Measurements from ENCODE around the gene POLR3B. TPM values are rescaled to one million over a fixed set of nuclear protein-coding genes. Genes with fewer than 3 reads are reported as not detected.
A peak's percentile ranks its signal among the peaks of the same experiment; 100 is the strongest.

POLR3B gene
- total RNA-seq, 2 donors from 2014 or later = 9.1 to 9.2 TPM

- H3K9me3 ChIP-seq = no peaks in the 10 kb centered on the region
- peaks cover 0 to 2% of the 10 kb centered on the region in 2 donors for H3K36me3 ChIP-seq (replicated peaks in 1 of 2; ENCODE audit: insufficient read depth in 1 of 2, low read depth in 2 of 2)
- H3K27ac ChIP-seq = no peak overlapping the region
- TF ChIP-seq, protein P1, sequence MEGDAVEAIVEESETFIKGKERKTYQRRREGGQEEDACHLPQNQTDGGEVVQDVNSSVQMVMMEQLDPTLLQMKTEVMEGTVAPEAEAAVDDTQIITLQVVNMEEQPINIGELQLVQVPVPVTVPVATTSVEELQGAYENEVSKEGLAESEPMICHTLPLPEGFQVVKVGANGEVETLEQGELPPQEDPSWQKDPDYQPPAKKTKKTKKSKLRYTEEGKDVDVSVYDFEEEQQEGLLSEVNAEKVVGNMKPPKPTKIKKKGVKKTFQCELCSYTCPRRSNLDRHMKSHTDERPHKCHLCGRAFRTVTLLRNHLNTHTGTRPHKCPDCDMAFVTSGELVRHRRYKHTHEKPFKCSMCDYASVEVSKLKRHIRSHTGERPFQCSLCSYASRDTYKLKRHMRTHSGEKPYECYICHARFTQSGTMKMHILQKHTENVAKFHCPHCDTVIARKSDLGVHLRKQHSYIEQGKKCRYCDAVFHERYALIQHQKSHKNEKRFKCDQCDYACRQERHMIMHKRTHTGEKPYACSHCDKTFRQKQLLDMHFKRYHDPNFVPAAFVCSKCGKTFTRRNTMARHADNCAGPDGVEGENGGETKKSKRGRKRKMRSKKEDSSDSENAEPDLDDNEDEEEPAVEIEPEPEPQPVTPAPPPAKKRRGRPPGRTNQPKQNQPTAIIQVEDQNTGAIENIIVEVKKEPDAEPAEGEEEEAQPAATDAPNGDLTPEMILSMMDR (IDR thresholded peaks at IDR 0.05) = no peak
- no peak for TF ChIP-seq POLR2A (IDR thresholded peaks at IDR 0.05)
- 94 to 97% methylated on average over 2 of the region's 2 CpGs for WGBS, 2 donors
- no peaks in the 10 kb centered on the region for H3K4me1 ChIP-seq
- ATAC-seq (no peak), DNase-seq (no peak)
- intact Hi-C loops (cut with DNase I) = no loop called here
- no peaks in the 10 kb centered on the region for H3K27me3 ChIP-seq
- H3K4me3 ChIP-seq = no peak overlapping the region
Measured at GRCh38 chr12:106492857-106493256, 135.3 kb downstream of the POLR3B start.

GRCh38 chr12:106493531-106493930, 136.0 kb downstream of the POLR3B start:
- intact Hi-C loops (cut with DNase I) = no loop called here
- 41 to 57% methylated on average over 4 of the region's 4 CpGs for WGBS, 2 donors
- H3K9me3 ChIP-seq = no peaks in the 10 kb centered on the region
- peaks cover 0 to 2% of the 10 kb centered on the region in 2 donors for H3K36me3 ChIP-seq (replicated peaks in 1 of 2; ENCODE audit: insufficient read depth in 1 of 2, low read depth in 2 of 2)
- no peak overlapping the region for H3K27ac ChIP-seq
- H3K4me1 ChIP-seq = no peaks in the 10 kb centered on the region
- TF ChIP-seq POLR2A (IDR thresholded peaks at IDR 0.05) = no peak
- TF ChIP-seq, protein P1 (IDR thresholded peaks at IDR 0.05) = no peak
- no peaks in the 10 kb centered on the region for H3K27me3 ChIP-seq
- ATAC-seq (no peak), DNase-seq (no peak)
- no peak overlapping the region for H3K4me3 ChIP-seq

- no peak overlapping the region for H3K27ac ChIP-seq
- no peaks in the 10 kb centered on the region for H3K4me1 ChIP-seq
- H3K4me3 ChIP-seq = no peak overlapping the region
- whole genome bisulfite sequencing, 2 donors = 82 to 83% methylated on average over 5 of the region's 5 CpGs
- TF ChIP-seq, protein P1 (IDR thresholded peaks at IDR 0.05) = no peak
- TF ChIP-seq POLR2A (IDR thresholded peaks at IDR 0.05) = no peak
- intact Hi-C loops (cut with DNase I) = no loop called here
- H3K36me3 ChIP-seq (replicated peaks in 1 of 2; ENCODE audit: insufficient read depth in 1 of 2, low read depth in 2 of 2) = peaks cover 0 to 3% of the 10 kb centered on the region in 2 donors
- no peaks in the 10 kb centered on the region for H3K9me3 ChIP-seq
- H3K27me3 ChIP-seq = no peaks in the 10 kb centered on the region
- DNase-seq (no peak), ATAC-seq (no peak)
Measured at GRCh38 chr12:106495354-106495965, 137.9 kb downstream of the POLR3B start.

DNA sequence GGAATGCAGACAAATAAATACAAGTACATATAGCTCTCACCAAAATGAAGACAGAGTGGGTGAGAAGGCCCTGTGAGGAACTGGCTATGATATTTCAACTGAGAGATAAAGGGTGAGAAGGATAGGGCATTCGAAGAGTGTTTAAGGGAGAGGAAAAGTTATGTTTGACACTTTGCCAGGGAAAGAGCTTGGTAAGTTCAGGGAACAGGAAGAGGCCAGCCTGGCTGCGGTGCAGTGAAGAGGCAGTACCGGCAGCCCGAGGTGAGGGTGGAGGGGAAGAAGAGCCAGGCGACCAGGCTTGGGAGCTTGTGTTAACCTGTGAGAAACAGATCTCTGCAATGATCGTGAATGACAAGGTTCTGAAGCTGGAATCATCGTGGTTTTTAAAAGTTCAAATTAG, 140.5 kb downstream of the POLR3B start:
- WGBS, 2 donors = 63 to 66% methylated on average over 7 of the region's 7 CpGs
- intact Hi-C loops (cut with DNase I) = no loop called here
- no peaks in the 10 kb centered on the region for H3K4me1 ChIP-seq
- peaks cover 0 to 9% of the 10 kb centered on the region in 2 donors for H3K36me3 ChIP-seq (replicated peaks in 1 of 2; ENCODE audit: insufficient read depth in 1 of 2, low read depth in 2 of 2)
- ATAC-seq (no peak), DNase-seq (peak in 1 of 4 donors; percentile 12)
- TF ChIP-seq, protein P1 (IDR thresholded peaks at IDR 0.05) = no peak
- TF ChIP-seq POLR2A (IDR thresholded peaks at IDR 0.05) = no peak
- no peaks in the 10 kb centered on the region for H3K9me3 ChIP-seq
- H3K4me3 ChIP-seq = no peak overlapping the region
- no peaks in the 10 kb centered on the region for H3K27me3 ChIP-seq
- no peak overlapping the region for H3K27ac ChIP-seq

- no peak overlapping the region for H3K27ac ChIP-seq
- H3K27me3 ChIP-seq = no peaks in the 10 kb centered on the region
- no peaks in the 10 kb centered on the region for H3K4me1 ChIP-seq
- peaks cover 0 to 16% of the 10 kb centered on the region in 2 donors for H3K36me3 ChIP-seq (replicated peaks in 1 of 2; ENCODE audit: insufficient read depth in 1 of 2, low read depth in 2 of 2)
- no peak for DNase-seq
- ATAC-seq = no peak
- WGBS, 2 donors = 97 to 100% methylated on average over 2 of the region's 2 CpGs
- no peak overlapping the region for H3K4me3 ChIP-seq
- H3K9me3 ChIP-seq = no peaks in the 10 kb centered on the region
- no peak for TF ChIP-seq POLR2A (IDR thresholded peaks at IDR 0.05)
- TF ChIP-seq, protein P1 (IDR thresholded peaks at IDR 0.05) = no peak
- intact Hi-C loops (cut with DNase I) = no loop called here
Measured at GRCh38 chr12:106499628-106500027, 142.1 kb downstream of the POLR3B start.
